H1 (cell line): ENCODE measurements around the gene SOX6. TPM values are rescaled to one million over a fixed set of nuclear protein-coding genes. Genes with fewer than 3 reads are reported as not detected.

Source experiments
- CTCF ChIA-PET: fragments of 300-600 bp; sonication (Branson Sonifier 250); formaldehyde crosslinking; loops from one replicate; lab custom pipeline; 2021; ENCODE audit not compliant: partially characterized antibody; lab: Charles Lee
- POLR2A ChIA-PET: fragments of 300-600 bp; sonication (Branson Sonifier 250); formaldehyde crosslinking; loops from one replicate; lab custom pipeline; 2021; ENCODE audit warnings: inconsistent platforms; ENCODE audit not compliant: partially characterized antibody; lab: Charles Lee
- DNase-seq, 2 experiments: peaks; one replicate each; pipeline versions ENCODE4 v3.0.0 to v3.0.0-alpha.2; 2010 to 2022; ENCODE audit warnings: low spot score in 2 of 2, low read depth in 1 of 2, mixed read lengths in 1 of 2
- FAIRE-seq: peaks from 2 replicates; lab custom pipeline; 2011; peaks lifted over from hg19 to GRCh38; lab: Jason Lieb, UNC
- H2AFZ ChIP-seq: 2 replicates; pipeline ENCODE4 v1.8.1; 2012; ENCODE audit warnings: low read length, inconsistent platforms
- H2AK5ac ChIP-seq: 2 replicates; pipeline ENCODE4 v1.6.1; 2013; ENCODE audit warnings: low read depth, low read length
- H2BK120ac ChIP-seq: replicated peaks from 2 replicates; pipeline ENCODE3; 2013; ENCODE audit warnings: low read depth, low read length, inconsistent platforms
- H2BK12ac ChIP-seq: 2 replicates; pipeline ENCODE4 v1.6.1; 2013; ENCODE audit warnings: low read depth, low read length
- H2BK15ac ChIP-seq: 2 replicates; pipeline ENCODE4 v1.6.1; 2013; ENCODE audit warnings: low read length
- H2BK20ac ChIP-seq: 2 replicates; pipeline ENCODE4 v1.6.1; 2013; ENCODE audit warnings: low read length
- H2BK5ac ChIP-seq: 2 replicates; pipeline ENCODE4 v1.6.1; 2013; ENCODE audit warnings: low read depth, low read length
- H3K14ac ChIP-seq: 2 replicates; pipeline ENCODE4 v1.6.1; 2013; ENCODE audit warnings: inconsistent platforms; ENCODE audit not compliant: insufficient read length
- H3K18ac ChIP-seq: 2 replicates; pipeline ENCODE4 v1.6.1; 2013; ENCODE audit warnings: low read length; ENCODE audit errors: extremely low read depth
- H3K23ac ChIP-seq: 2 replicates; pipeline ENCODE4 v1.6.1; 2013; ENCODE audit warnings: inconsistent platforms; ENCODE audit not compliant: insufficient read length
- H3K23me2 ChIP-seq: 2 replicates; pipeline ENCODE4 v1.6.1; 2013; ENCODE audit warnings: low read depth, low read length
- H3K27ac ChIP-seq: 2 replicates; pipeline ENCODE4 v1.6.1; 2011; ENCODE audit warnings: low read depth, low read length, inconsistent platforms
- H3K27me3 ChIP-seq, 4 experiments: replicated peaks in 1 of 4; 1 replicate in 1 of 4; 2 replicates in 3 of 4; pipeline versions ENCODE4 v1.6.1 to v1.8.1; 2011 to 2013; ENCODE audit warnings: low read length in 3 of 4, mild to moderate bottlenecking in 3 of 4, inconsistent platforms in 2 of 4, mixed read lengths in 2 of 4, moderate library complexity in 1 of 4; ENCODE audit not compliant: control insufficient read depth in 3 of 4, insufficient read depth in 3 of 4; ENCODE audit errors: extremely low read depth in 1 of 4
- H3K36me3 ChIP-seq, 4 experiments: 2 replicates each; pipeline versions ENCODE4 v1.6.1 to v1.8.1; 2011 to 2013; ENCODE audit warnings: mild to moderate bottlenecking in 4 of 4, low read length in 3 of 4, moderate library complexity in 2 of 4, control low read depth in 1 of 4, inconsistent platforms in 1 of 4; ENCODE audit not compliant: insufficient read depth in 4 of 4, control insufficient read depth in 2 of 4
- H3K4ac ChIP-seq: replicated peaks from 2 replicates; pipeline ENCODE3; 2013; ENCODE audit warnings: low read length, low read depth, mixed read lengths, inconsistent platforms; ENCODE audit not compliant: insufficient read length
- H3K4me1 ChIP-seq, 4 experiments: replicated peaks in 1 of 4; 1 replicate in 1 of 4; 2 replicates in 3 of 4; pipeline versions ENCODE4 v1.6.1 to v1.8.1; 2011 to 2013; ENCODE audit warnings: low read length in 3 of 4, inconsistent platforms in 2 of 4, mixed read lengths in 1 of 4; ENCODE audit not compliant: insufficient read depth in 4 of 4, control insufficient read depth in 3 of 4
- H3K4me2 ChIP-seq, 2 experiments: 2 replicates each; pipeline versions ENCODE4 v1.6.1 to v1.8.1; 2011 to 2013; ENCODE audit warnings: low read depth in 2 of 2, low read length in 2 of 2, control low read depth in 1 of 2, inconsistent platforms in 1 of 2, mild to moderate bottlenecking in 1 of 2; ENCODE audit not compliant: insufficient read depth in 1 of 2
- H3K4me3 ChIP-seq, 4 experiments: fragments of 200-600, 300-600 bp in 1 of 4; sonication (generic), shearing (Covaris generic), sonication (Bioruptor Twin) in 1 of 4; 2 replicates each; pipeline versions ENCODE4 v1.5.1 to v1.8.1; 2011 to 2016; ENCODE audit warnings: low read length in 4 of 4, low read depth in 3 of 4, control low read depth in 2 of 4, inconsistent platforms in 2 of 4, mild to moderate bottlenecking in 2 of 4, mixed read lengths in 1 of 4, moderate library complexity in 1 of 4; ENCODE audit not compliant: insufficient read depth in 2 of 4; ENCODE audit errors: extremely low read depth in 1 of 4
- H3K56ac ChIP-seq: replicated peaks from 2 replicates; pipeline ENCODE3; 2013; ENCODE audit warnings: low read depth, mild to moderate bottlenecking, mixed read lengths, low read length, inconsistent platforms; ENCODE audit not compliant: insufficient read length
- H3K79me1 ChIP-seq: 2 replicates; pipeline ENCODE4 v1.6.1; 2013; ENCODE audit warnings: low read depth, low read length, control low read depth
- H3K79me2 ChIP-seq, 2 experiments: 2 replicates each; pipeline versions ENCODE4 v1.6.1 to v1.8.1; 2012 to 2013; ENCODE audit warnings: low read length in 2 of 2, mild to moderate bottlenecking in 2 of 2, inconsistent platforms in 1 of 2; ENCODE audit not compliant: insufficient read depth in 2 of 2, control insufficient read depth in 1 of 2
- H3K9ac ChIP-seq, 4 experiments: replicated peaks in 1 of 4; 1 replicate in 1 of 4; 2 replicates in 3 of 4; pipeline versions ENCODE4 v1.6.1 to v1.8.1; 2011 to 2013; ENCODE audit warnings: low read depth in 3 of 4, low read length in 3 of 4, control low read depth in 2 of 4, mild to moderate bottlenecking in 2 of 4, moderate library complexity in 2 of 4, inconsistent platforms in 1 of 4; ENCODE audit errors: extremely low read depth in 1 of 4
- H3K9me3 ChIP-seq, 2 experiments: 2 replicates each; pipeline versions ENCODE4 v1.6.1 to v1.8.1; 2012 to 2013; ENCODE audit warnings: mild to moderate bottlenecking in 2 of 2, moderate library complexity in 2 of 2, control low read depth in 1 of 2, inconsistent platforms in 1 of 2, low read depth in 1 of 2, low read length in 1 of 2, mixed read lengths in 1 of 2; ENCODE audit not compliant: insufficient read depth in 2 of 2
- H4K20me1 ChIP-seq, 2 experiments: replicated peaks in 1 of 2; 2 replicates each; pipeline versions ENCODE3 to v1.8.1; 2011 to 2013; ENCODE audit warnings: inconsistent platforms in 2 of 2, low read length in 2 of 2, mild to moderate bottlenecking in 1 of 2; ENCODE audit not compliant: insufficient read depth in 2 of 2, control insufficient read depth in 1 of 2
- H4K5ac ChIP-seq: 2 replicates; pipeline ENCODE4 v1.6.1; 2013; ENCODE audit warnings: low read length, low read depth, mixed read lengths, inconsistent platforms; ENCODE audit not compliant: insufficient read length
- H4K8ac ChIP-seq: 2 replicates; pipeline ENCODE4 v1.8.0; 2013; ENCODE audit warnings: mild to moderate bottlenecking, moderate library complexity, low read length, inconsistent platforms; ENCODE audit not compliant: insufficient read depth; ENCODE audit errors: extremely low read depth
- H4K91ac ChIP-seq: replicated peaks from 2 replicates; pipeline ENCODE3; 2013; ENCODE audit warnings: low read length, mixed read lengths, inconsistent platforms; ENCODE audit not compliant: insufficient read length
- CBX8 ChIP-seq: fragments of 300-800, 300-1000 bp; sonication (generic); IDR thresholded peaks from 2 replicates; pipeline ENCODE4 v1.7.1; 2016; ENCODE audit warnings: low read depth, low read length, borderline replicate concordance
- CEBPB ChIP-seq: IDR thresholded peaks from 2 replicates; pipeline ENCODE4 v1.6.1; 2012; ENCODE audit warnings: low read depth, low read length
- CTBP2 ChIP-seq: IDR thresholded peaks from 2 replicates; pipeline ENCODE4 v1.7.0; 2011; ENCODE audit warnings: borderline replicate concordance, mild to moderate bottlenecking, moderate library complexity, mixed read lengths, low read length; ENCODE audit not compliant: insufficient read depth, insufficient read length
- EGR1 ChIP-seq: IDR thresholded peaks from 2 replicates; pipeline ENCODE4 v1.6.1; 2011; ENCODE audit warnings: low read depth, low read length, borderline replicate concordance
- EZH2 ChIP-seq: fragments of 200-600 bp; sonication (generic); IDR thresholded peaks from 2 replicates; pipeline ENCODE4 v1.7.1; 2012; ENCODE audit warnings: low read depth, mild to moderate bottlenecking, moderate library complexity, low read length, inconsistent platforms; ENCODE audit not compliant: severe bottlenecking
- HDAC2 ChIP-seq, 2 experiments: fragments of 300-600 bp in 1 of 2; sonication (generic) in 1 of 2; IDR thresholded peaks; 2 replicates each; pipeline ENCODE4 v1.6.1; 2011 to 2012; ENCODE audit warnings: low read depth in 2 of 2, low read length in 2 of 2, mild to moderate bottlenecking in 2 of 2, moderate library complexity in 2 of 2, borderline replicate concordance in 1 of 2, inconsistent platforms in 1 of 2
- POLR2AphosphoS5 ChIP-seq: IDR thresholded peaks from 2 replicates; pipeline ENCODE4 v1.6.1; 2011; ENCODE audit warnings: low read depth, low read length
- RBBP5 ChIP-seq: IDR thresholded peaks from 2 replicates; pipeline ENCODE4 v1.7.1; 2012; ENCODE audit warnings: low read depth, mild to moderate bottlenecking, inconsistent platforms, low read length, moderate library complexity, borderline replicate concordance
- RNF2 ChIP-seq: fragments of 200-900, 300-1000 bp; sonication (generic); IDR thresholded peaks from 2 replicates; pipeline ENCODE4 v1.7.1; 2016; ENCODE audit warnings: borderline replicate concordance, low read depth, mild to moderate bottlenecking, antibody characterized with exemption, low read length; ENCODE audit not compliant: poor library complexity, severe bottlenecking; ENCODE audit errors: missing control alignments
- SIX5 ChIP-seq: IDR thresholded peaks from 2 replicates; pipeline ENCODE4 v1.6.1; 2011; ENCODE audit warnings: mild to moderate bottlenecking, low read depth, low read length
- polyA plus RNA-seq, 7 experiments: library from polyadenylated mRNA; depleted of rRNA in 3 of 7; stranded (reverse) in 5 of 7; unstranded in 2 of 7; fragments of >200 nt in 5 of 7; fragments of 200-250 nt in 2 of 7; gene quantifications; 1 replicate in 5 of 7; 2 replicates in 1 of 7; 4 replicates in 1 of 7; pipeline versions ENCODE4 v1.2.1 to v1.2.3, GENCODE V29; 2011 to 2013; ENCODE audit warnings: missing spikeins in 2 of 7, mixed read lengths in 2 of 7
- total RNA-seq: library from RNA; stranded (reverse); fragmentation: NEBNext Ultra II Directional; extraction: Animal tissue kit (Norgen Biotek cat#: 25700); gene quantifications from 2 replicates; pipeline ENCODE4 v1.2.1, GENCODE V29; 2021
- TF ChIP-seq, protein P1 (sequence below): IDR thresholded peaks from 2 replicates; pipeline ENCODE4 v1.6.1; 2012; ENCODE audit warnings: low read length, inconsistent platforms

Gene SOX6
- total and polyA plus RNA-seq, 2 of the 8 experiments (the other 6 are each of a cell fraction or from before 2014, with no cell fraction given) = 0.09 TPM; not detected in 1

DNA sequence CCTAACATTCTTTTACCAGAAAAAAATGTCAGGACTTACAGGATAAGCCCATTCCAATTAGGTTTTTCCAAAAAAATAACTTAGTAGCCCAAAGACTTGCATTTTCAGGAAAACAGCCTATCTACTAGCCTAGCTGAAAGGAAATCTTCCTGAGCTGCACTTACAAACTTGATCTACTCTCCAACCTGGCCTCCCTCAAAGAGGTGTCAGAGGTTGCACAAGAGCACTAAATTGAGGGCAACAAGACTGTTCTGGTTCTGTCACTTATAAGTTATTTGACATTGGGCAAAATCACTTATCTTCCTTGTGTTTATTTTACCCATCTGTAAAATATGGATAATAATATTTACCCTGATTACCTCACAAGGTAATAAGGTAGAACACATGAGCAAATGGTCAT, 7.9 kb upstream of the SOX6 start:
- Histone ChIP-seq H3K79me2 (no peaks in the 10 kb centered on the region), H4K91ac (no peak overlapping the region), H3K14ac (no peak overlapping the region), H2BK120ac (no peak overlapping the region), H2BK15ac (no peak overlapping the region), H2AK5ac (no peak overlapping the region), H4K8ac (no peak overlapping the region), H3K79me1 (no peaks in the 10 kb centered on the region), H3K4ac (no peak overlapping the region), H4K5ac (no peak overlapping the region), H3K23me2 (no peaks in the 10 kb centered on the region), H3K23ac (no peak overlapping the region), H2BK12ac (no peak overlapping the region), H2BK20ac (no peak overlapping the region), H2BK5ac (no peak overlapping the region), H3K4me1 (no peaks in the 10 kb centered on the region), H2AFZ (no peak overlapping the region), H3K36me3 (no peaks in the 10 kb centered on the region), H3K18ac (no peak overlapping the region), H3K4me2 (no peak overlapping the region), H4K20me1 (no peaks in the 10 kb centered on the region), H3K27me3 (no peaks in the 10 kb centered on the region; a peak in 1 of 7 replicates), H3K9me3 (no peaks in the 10 kb centered on the region), H3K27ac (no peak overlapping the region), H3K4me3 (no peak overlapping the region), H3K9ac (no peak overlapping the region), H3K56ac (no peak overlapping the region)
- CTCF ChIA-PET = no interaction called here
- FAIRE-seq (no peak), DNase-seq (no peak)
- POLR2A ChIA-PET = no interaction called here
- TF ChIP-seq SIX5 (no peak), CTBP2 (no peak), RBBP5 (no peak), EZH2 (no peak), RNF2 (no peak), HDAC2 (IDR thresholded peaks at IDR 0.05; ENCODE audit: borderline replicate concordance in 1 of 2, low read depth in 2 of 2, low read length in 2 of 2) (no peak), CEBPB (no peak), POLR2AphosphoS5 (no peak), CBX8 (no peak), EGR1 (no peak)
- TF ChIP-seq, protein P1, sequence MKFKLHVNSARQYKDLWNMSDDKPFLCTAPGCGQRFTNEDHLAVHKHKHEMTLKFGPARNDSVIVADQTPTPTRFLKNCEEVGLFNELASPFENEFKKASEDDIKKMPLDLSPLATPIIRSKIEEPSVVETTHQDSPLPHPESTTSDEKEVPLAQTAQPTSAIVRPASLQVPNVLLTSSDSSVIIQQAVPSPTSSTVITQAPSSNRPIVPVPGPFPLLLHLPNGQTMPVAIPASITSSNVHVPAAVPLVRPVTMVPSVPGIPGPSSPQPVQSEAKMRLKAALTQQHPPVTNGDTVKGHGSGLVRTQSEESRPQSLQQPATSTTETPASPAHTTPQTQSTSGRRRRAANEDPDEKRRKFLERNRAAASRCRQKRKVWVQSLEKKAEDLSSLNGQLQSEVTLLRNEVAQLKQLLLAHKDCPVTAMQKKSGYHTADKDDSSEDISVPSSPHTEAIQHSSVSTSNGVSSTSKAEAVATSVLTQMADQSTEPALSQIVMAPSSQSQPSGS = no peak
